ENCODE results near the gene GCKR. TPM values are rescaled to one million over a fixed set of nuclear protein-coding genes. Genes with fewer than 3 reads are reported as not detected.

Gene GCKR
- total and polyA plus RNA-seq, 2 of the 13 experiments (the other 11 are each of a cell fraction or from before 2014, with no cell fraction given) = 15.2 to 48.3 TPM

GRCh38 chr2:27496357-27497287, at the start of gene GCKR (continued):
- 0 out of 2 replicates have a peak, but pooled peaks have one; percentile 21 for TF ChIP-seq MTF1 (CRISPR knock-in tag; IDR thresholded peaks at IDR 0.05)
- peak; percentile 82 for TF ChIP-seq RARA (CRISPR knock-in tag; IDR thresholded peaks at IDR 0.05)
- peak; percentile 53; the same call in 1 of the 2 replicates for TF ChIP-seq ZNF331 (CRISPR knock-in tag; IDR thresholded peaks at IDR 0.05)
- peak; percentile 41; the same call in 1 of the 2 replicates for TF ChIP-seq NFIB (CRISPR knock-in tag; IDR thresholded peaks at IDR 0.05; ENCODE audit: borderline replicate concordance)
- TF ChIP-seq ZNF674 (CRISPR knock-in tag; IDR thresholded peaks at IDR 0.05; ENCODE audit: low read depth) = 0 out of 2 replicates have a peak, but pooled peaks have one; percentile 82
- TF ChIP-seq CENPX (CRISPR knock-in tag; IDR thresholded peaks at IDR 0.05) = no peak
- no peak; the same call in none of the 2 replicates for TF ChIP-seq ZNF264 (CRISPR knock-in tag; IDR thresholded peaks at IDR 0.05)
- TF ChIP-seq SALL2 (CRISPR knock-in tag; IDR thresholded peaks at IDR 0.05) = peak; percentile 77; the same call in 1 of the 2 replicates
- no peak; the same call in 1 of the 2 replicates for TF ChIP-seq MYPOP (CRISPR knock-in tag; IDR thresholded peaks at IDR 0.05)
- TF ChIP-seq KAT8 (CRISPR knock-in tag; IDR thresholded peaks at IDR 0.05) = peak; percentile 83
- 0 out of 2 replicates have a peak, but pooled peaks have one; percentile 15 for TF ChIP-seq ZNF543 (CRISPR knock-in tag; IDR thresholded peaks at IDR 0.05)
- no peak; the same call in 1 of the 2 replicates for TF ChIP-seq ZNF7 (CRISPR knock-in tag; IDR thresholded peaks at IDR 0.05)
- TF ChIP-seq BATF2 (CRISPR knock-in tag; IDR thresholded peaks at IDR 0.05) = no peak; the same call in 1 of the 2 replicates
- TF ChIP-seq FOXP4 (CRISPR knock-in tag; IDR thresholded peaks at IDR 0.05) = no peak; the same call in 1 of the 2 replicates
- TF ChIP-seq PBX2 (CRISPR knock-in tag; IDR thresholded peaks at IDR 0.05) = no peak
- TF ChIP-seq ZBTB49 (CRISPR knock-in tag; IDR thresholded peaks at IDR 0.05; ENCODE audit: borderline replicate concordance) = no peak
- no peak for TF ChIP-seq PAX8 (CRISPR knock-in tag; IDR thresholded peaks at IDR 0.05; ENCODE audit: borderline replicate concordance)
- no peak for TF ChIP-seq MTERF4 (CRISPR knock-in tag; IDR thresholded peaks at IDR 0.05)
- 0 out of 2 replicates have a peak, but pooled peaks have one; percentile 43 for TF ChIP-seq FIP1L1 (IDR thresholded peaks at IDR 0.05; ENCODE audit: borderline replicate concordance, insufficient read depth, low read depth, low read length)
- TF ChIP-seq FOXA3 (CRISPR knock-in tag; IDR thresholded peaks at IDR 0.05) = no peak; the same call in 1 of the 2 replicates

All from HepG2 (cell line).